ENCODE results near the gene SNRNP25. TPM values are rescaled to one million over a fixed set of nuclear protein-coding genes. Genes with fewer than 3 reads are reported as not detected.
A peak's percentile ranks its signal among the peaks of the same experiment; 100 is the strongest.
"Not testable (repeated sequence)": the region's sequence is repeated elsewhere in the genome, so short reads cannot be mapped to it uniquely, and the experiment has no call there.

Gene SNRNP25
- polyA plus RNA-seq (ENCODE audit: low read depth in 6 of 6), result 100 to 1,000 TPM in 1 of 6 donors, 10 to 100 TPM in 5; 43.3 to 111 (median 67.2) TPM

- ATAC-seq (ENCODE audit: low read depth in 2 of 2) (peak; percentile 93 to 95), DNase-seq (peak; percentile 96)
- Mint-ChIP-seq H3K4me1 (peaks cover 29 to 51% (median 42%) of the 10 kb centered on the region in 3 donors), H3K4me3 (peak within 1 kb of the TSS; percentile 95 to 100 (median 98)), H3K9me3 (no peaks in the 10 kb centered on the region), H3K27ac (peak within 1 kb of the TSS; percentile 91 to 98 (median 94)), H3K27me3 (no peaks in the 10 kb centered on the region), H3K36me3 (peaks cover 0 to 7% of the 10 kb centered on the region in 2 donors)
Observed at GRCh38 chr16:53346-54236, at the start of gene SNRNP25, which contains the start of gene POLR3K. SNRNP25 (plus strand) TSS chr16:53828; CDS start chr16:54017, 189 bp downstream. POLR3K (minus strand) TSS chr16:53608; CDS start chr16:53586, 22 bp downstream.

- peak overlapping the region; percentile 34 to 87 (median 60) for H3K4me3 Mint-ChIP-seq
- H3K27ac Mint-ChIP-seq, result peak overlapping the region in 1 of 6 donors; percentile 58
- H3K9me3 Mint-ChIP-seq, result no peaks in the 10 kb centered on the region
Observed at GRCh38 chr16:9903-10665, 43.5 kb upstream of the SNRNP25 start.

DNA sequence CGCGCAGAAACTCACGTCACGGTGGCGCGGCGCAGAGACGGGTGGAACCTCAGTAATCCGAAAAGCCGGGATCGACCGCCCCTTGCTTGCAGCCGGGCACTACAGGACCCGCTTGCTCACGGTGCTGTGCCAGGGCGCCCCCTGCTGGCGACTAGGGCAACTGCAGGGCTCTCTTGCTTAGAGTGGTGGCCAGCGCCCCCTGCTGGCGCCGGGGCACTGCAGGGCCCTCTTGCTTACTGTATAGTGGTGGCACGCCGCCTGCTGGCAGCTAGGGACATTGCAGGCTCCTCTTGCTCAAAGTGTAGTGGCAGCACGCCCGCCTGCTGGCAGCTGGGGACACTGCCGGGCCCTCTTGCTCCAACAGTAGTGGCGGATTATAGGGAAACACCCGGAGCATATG, 42.9 kb upstream of the SNRNP25 start:
- not testable (repeated sequence) for H3K27me3 Mint-ChIP-seq, H3K4me1 Mint-ChIP-seq, H3K36me3 Mint-ChIP-seq, H3K9me3 Mint-ChIP-seq
- DNase-seq (peak; percentile 89), ATAC-seq (ENCODE audit: low read depth in 2 of 2) (peak; percentile 32 to 65)
- H3K4me3 Mint-ChIP-seq, result peak overlapping the region in 5 of 8 donors; percentile 45 to 77 (median 52)
- peak overlapping the region in 2 of 6 donors; percentile 70 to 79 for H3K27ac Mint-ChIP-seq

More at GRCh38 chr16:9903-10665, 43.5 kb upstream of the SNRNP25 start:
- H3K4me1 Mint-ChIP-seq, result no peaks in the 10 kb centered on the region
- H3K36me3 Mint-ChIP-seq, result no peaks in the 10 kb centered on the region
- DNase-seq, result no peak
- peak; percentile 92 for ATAC-seq (ENCODE audit: low read depth in 2 of 2)
- H3K27me3 Mint-ChIP-seq, result no peaks in the 10 kb centered on the region

GRCh38 chr16:17062-17765, 36.4 kb upstream of the SNRNP25 start:
- not testable (repeated sequence) for H3K36me3 Mint-ChIP-seq; H3K27me3 Mint-ChIP-seq; H3K4me3 Mint-ChIP-seq; H3K27ac Mint-ChIP-seq; ATAC-seq (ENCODE audit: low read depth in 2 of 2); DNase-seq; H3K9me3 Mint-ChIP-seq; H3K4me1 Mint-ChIP-seq

DNA sequence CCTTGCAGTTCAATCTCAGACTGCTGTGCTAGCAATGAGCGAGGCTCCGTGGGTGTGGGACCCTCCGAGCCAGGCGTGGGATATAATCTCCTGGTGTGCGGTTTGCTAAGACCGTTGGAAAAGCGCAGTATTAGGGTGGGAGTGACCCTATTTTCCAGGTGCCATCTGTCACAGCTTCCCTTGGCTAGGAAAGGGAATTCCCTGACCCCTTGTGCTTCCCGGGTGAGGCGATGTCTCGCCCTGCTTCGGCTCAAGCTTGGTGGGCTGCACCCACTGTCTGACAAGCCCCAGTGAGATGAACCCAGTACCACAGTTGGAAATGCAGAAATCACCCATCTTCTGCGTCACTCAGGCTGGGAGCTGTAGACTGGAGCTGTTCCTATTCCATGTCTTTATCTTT, 32.7 kb upstream of the SNRNP25 start:
- not testable (repeated sequence) for H3K4me3 Mint-ChIP-seq; H3K9me3 Mint-ChIP-seq; ATAC-seq (ENCODE audit: low read depth in 2 of 2); H3K27ac Mint-ChIP-seq; H3K27me3 Mint-ChIP-seq; H3K36me3 Mint-ChIP-seq; DNase-seq; H3K4me1 Mint-ChIP-seq

GRCh38 chr16:24151-24550, 29.5 kb upstream of the SNRNP25 start:
- not testable (repeated sequence) for H3K27ac Mint-ChIP-seq; ATAC-seq (ENCODE audit: low read depth in 2 of 2); H3K4me3 Mint-ChIP-seq; H3K4me1 Mint-ChIP-seq; H3K9me3 Mint-ChIP-seq; H3K27me3 Mint-ChIP-seq; DNase-seq; H3K36me3 Mint-ChIP-seq

DNA sequence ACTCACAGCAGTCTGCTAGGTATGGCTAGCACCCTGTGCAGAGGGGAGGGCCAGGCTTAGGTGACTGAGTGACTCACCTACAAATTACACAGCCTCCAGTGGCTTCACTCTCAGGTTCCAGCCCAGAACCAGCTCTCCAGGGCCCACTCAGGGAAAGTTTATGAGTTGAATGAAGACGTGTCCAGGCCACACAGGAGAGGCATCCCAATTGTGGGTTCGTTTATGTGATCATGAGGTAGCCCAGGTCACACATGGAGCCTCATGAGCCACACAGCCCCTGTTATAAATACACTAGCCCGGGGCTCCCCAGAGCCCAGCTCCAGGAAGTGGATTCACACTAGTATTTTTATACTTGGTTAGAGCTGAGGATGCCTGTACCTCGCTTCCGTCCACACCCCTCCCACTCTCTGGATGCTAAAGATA, 27.7 kb upstream of the SNRNP25 start:
- H3K27ac Mint-ChIP-seq, H3K9me3 Mint-ChIP-seq, H3K27me3 Mint-ChIP-seq, H3K4me1 Mint-ChIP-seq, H3K36me3 Mint-ChIP-seq, H3K4me3 Mint-ChIP-seq, DNase-seq: not testable (repeated sequence)
- ATAC-seq (ENCODE audit: low read depth in 2 of 2), result peak; percentile 75 to 76

GRCh38 chr16:30627-31026, 23.0 kb upstream of the SNRNP25 start:
- H3K9me3 Mint-ChIP-seq, result not testable (repeated sequence)

GRCh38 chr16:33154-33876, 20.3 kb upstream of the SNRNP25 start:
- not testable (repeated sequence) for ATAC-seq (ENCODE audit: low read depth in 2 of 2); H3K36me3 Mint-ChIP-seq; DNase-seq; H3K9me3 Mint-ChIP-seq; H3K27me3 Mint-ChIP-seq
- H3K4me3 Mint-ChIP-seq, result peak overlapping the region; percentile 91 to 98 (median 94)
- peaks cover 49 to 66% (median 51%) of the 10 kb centered on the region in 3 donors for H3K4me1 Mint-ChIP-seq
- H3K27ac Mint-ChIP-seq, result peak overlapping the region in 5 of 6 donors; percentile 36 to 99 (median 97)

More at GRCh38 chr16:30627-31026, 23.0 kb upstream of the SNRNP25 start:
- not testable (repeated sequence) for H3K36me3 Mint-ChIP-seq; DNase-seq; ATAC-seq (ENCODE audit: low read depth in 2 of 2); H3K27me3 Mint-ChIP-seq
- Mint-ChIP-seq H3K4me3 (peak overlapping the region in 6 of 8 donors; percentile 37 to 72 (median 56)), H3K4me1 (peaks cover 25 to 39% (median 26%) of the 10 kb centered on the region in 3 donors), H3K27ac (peak overlapping the region in 3 of 6 donors; percentile 51 to 95 (median 60))

DNA sequence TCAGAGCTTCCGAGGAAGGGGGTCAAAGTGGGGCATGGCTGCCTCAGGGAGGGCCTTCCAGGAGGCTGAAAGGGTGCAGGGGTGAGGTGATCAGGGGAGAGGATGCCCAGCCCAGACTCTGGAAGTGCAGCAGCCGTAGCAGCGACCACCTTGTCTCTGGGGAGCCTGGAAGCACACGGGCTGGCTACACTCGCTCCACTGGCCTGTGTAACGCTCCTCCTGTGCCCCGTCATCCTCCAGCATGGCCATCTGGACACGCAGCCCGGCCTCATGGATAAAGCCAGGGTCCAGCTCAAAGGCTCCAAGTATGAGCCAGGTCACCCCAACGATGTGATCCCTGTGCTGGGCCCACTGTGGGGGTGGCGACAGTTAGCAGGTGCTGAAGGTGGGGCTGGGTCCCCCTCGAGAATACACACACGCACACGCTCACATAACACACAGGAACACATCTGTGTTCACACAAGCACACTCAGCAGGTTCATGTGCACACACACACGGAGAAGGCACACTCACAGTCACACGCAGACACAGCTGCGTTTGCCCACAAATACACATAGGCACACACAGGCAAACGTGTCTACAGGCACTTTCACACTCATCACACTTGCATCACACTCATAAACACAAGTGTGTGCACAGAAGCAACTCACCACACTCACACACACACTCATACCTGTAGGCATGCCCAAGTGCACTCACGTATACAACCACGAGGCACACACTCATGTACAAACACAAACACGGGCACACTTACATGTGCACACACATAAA, 19.6 kb upstream of the SNRNP25 start:
- peaks cover 57 to 73% (median 58%) of the 10 kb centered on the region in 3 donors for H3K4me1 Mint-ChIP-seq

GRCh38 chr16:34648-34987, 19.0 kb upstream of the SNRNP25 start:
- H3K4me3 Mint-ChIP-seq, result peak overlapping the region; percentile 91 to 98 (median 94)
- ATAC-seq (ENCODE audit: low read depth in 2 of 2), result peak in 1 of 2 donors; percentile 0
- DNase-seq, result no peak
- peak overlapping the region; percentile 97 to 100 (median 98) for H3K27ac Mint-ChIP-seq
- H3K36me3 Mint-ChIP-seq, result no peaks in the 10 kb centered on the region
- peaks cover 62 to 78% (median 63%) of the 10 kb centered on the region in 3 donors for H3K4me1 Mint-ChIP-seq
- no peaks in the 10 kb centered on the region for H3K27me3 Mint-ChIP-seq
- no peaks in the 10 kb centered on the region for H3K9me3 Mint-ChIP-seq

More for the DNA sequence above, 19.6 kb upstream of the SNRNP25 start:
- Mint-ChIP-seq H3K36me3 (no peaks in the 10 kb centered on the region), H3K4me3 (peak overlapping the region; percentile 91 to 98 (median 94)), H3K9me3 (no peaks in the 10 kb centered on the region), H3K27ac (peak overlapping the region; percentile 97 to 100 (median 98)), H3K27me3 (no peaks in the 10 kb centered on the region)
- ATAC-seq (ENCODE audit: low read depth in 2 of 2) (no peak), DNase-seq (no peak)

Data from naive B cell (primary cell).